ENCODE data around the gene KCNIP4. TPM values are rescaled to one million over a fixed set of nuclear protein-coding genes. Genes with fewer than 3 reads are reported as not detected.

The KCNIP4 gene
- total RNA-seq, 4 donors from 2014 or later: not detected

GRCh38 chr4:20680736-20681135, 1267.8 kb downstream of the KCNIP4 start:
- Histone ChIP-seq H3K4me3 (no peak overlapping the region), H3K27ac (no peak overlapping the region), H3K9me3 (no peaks in the 10 kb centered on the region), H3K4me1 (peaks cover 0 to 8% (median 2%) of the 10 kb centered on the region in 4 donors), H3K36me3 (no peaks in the 10 kb centered on the region), H3K27me3 (no peaks in the 10 kb centered on the region)
- no peak for DNase-seq (ENCODE audit: low spot score in 2 of 2)
- TF ChIP-seq EP300 (IDR thresholded peaks at IDR 0.05): no peak
- no peak for TF ChIP-seq POLR2A (IDR thresholded peaks at IDR 0.05)
- TF ChIP-seq CTCF (IDR thresholded peaks at IDR 0.05): no peak
- WGBS, 2 donors: 71 to 83% methylated on average over 1 of the region's 1 CpG

DNA sequence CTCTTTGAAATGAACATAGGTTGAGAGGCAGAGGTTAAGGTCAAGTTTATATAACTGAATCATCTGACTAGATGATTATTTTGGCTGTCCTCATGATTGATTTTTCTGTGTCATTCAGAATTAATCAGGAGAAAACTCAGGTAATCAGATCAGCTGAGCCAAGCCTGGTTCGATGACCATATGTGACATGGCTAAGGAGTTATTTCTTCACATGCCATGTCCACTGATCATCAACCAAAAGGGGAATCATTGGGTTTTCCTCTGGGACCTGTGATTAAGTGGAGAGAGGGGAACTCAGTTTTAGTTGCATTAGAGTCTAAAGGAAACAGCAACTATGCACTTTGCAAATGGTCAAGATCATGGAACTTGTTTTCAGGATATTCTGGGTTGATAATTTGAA, 1268.6 kb downstream of the KCNIP4 start:
- no peak for DNase-seq (ENCODE audit: low spot score in 2 of 2)
- Histone ChIP-seq H3K4me1 (peaks cover 0 to 5% (median 1%) of the 10 kb centered on the region in 4 donors), H3K27ac (no peak overlapping the region), H3K9me3 (no peaks in the 10 kb centered on the region), H3K4me3 (no peak overlapping the region), H3K36me3 (no peaks in the 10 kb centered on the region), H3K27me3 (no peaks in the 10 kb centered on the region)
- TF ChIP-seq POLR2A (IDR thresholded peaks at IDR 0.05) (no peak), EP300 (IDR thresholded peaks at IDR 0.05) (no peak), CTCF (IDR thresholded peaks at IDR 0.05) (no peak)
- 70 to 75% methylated on average over 1 of the region's 1 CpG for WGBS, 2 donors

Measured in tibial nerve (tissue), 4 donors.